GM10248 (cell line): ENCODE data around the gene METTL25.

Source experiments
- CTCF ChIA-PET: fragments of 300-600 bp; sonication (Branson Sonifier 250); formaldehyde crosslinking; extraction: SDS; loops from one replicate; lab custom pipeline; 2021; ENCODE audit warnings: antibody characterized with exemption; lab: Yijun Ruan, JAX
- POLR2A ChIA-PET: fragments of 350-650 bp; sonication (Branson Sonifier 250); formaldehyde crosslinking; extraction: SDS; loops from one replicate; lab custom pipeline; 2020; ENCODE audit warnings: antibody characterized with exemption; lab: Yijun Ruan, JAX
- DNase-seq: peaks from one replicate; pipeline ENCODE4 v3.0.0; 2012; ENCODE audit errors: extremely low spot score
- TF ChIP-seq, protein P1 (sequence below): IDR thresholded peaks from 2 replicates; pipeline ENCODE4 v1.5.1; 2012; ENCODE audit warnings: mild to moderate bottlenecking, low read depth; ENCODE audit errors: extremely low read depth, missing control alignments, control extremely low read depth

The METTL25 gene

DNA sequence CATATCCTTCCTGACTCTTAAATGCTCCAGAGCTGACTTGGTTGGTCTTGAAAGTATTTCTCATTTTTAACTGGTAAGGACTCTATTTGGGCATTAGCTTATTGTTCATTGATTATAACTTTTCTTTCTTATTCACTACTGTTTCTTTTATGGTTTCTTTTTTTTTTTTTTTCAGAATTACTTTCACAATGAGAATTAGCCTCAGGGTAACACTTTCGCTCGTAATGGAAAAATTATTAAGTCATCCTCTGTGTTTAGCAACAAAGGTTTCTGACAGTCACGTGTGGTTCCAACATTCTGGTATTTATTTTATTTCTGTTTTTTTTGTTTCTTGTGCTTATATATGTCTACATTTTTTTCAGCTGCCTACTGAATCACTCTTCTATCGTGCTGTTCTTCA, 80.0 kb downstream of the METTL25 start:
- ChIA-PET POLR2A (interaction anchor here (0.8 to 1.4 kb wide), 2 partner anchors 80 to 248 kb away, joined by 5 read pairs; partner anchors contain the start of genes CCDC59, METTL25 and TMTC2), CTCF (interaction anchor here (1.1 to 2.8 kb wide), 4 partner anchors 10 to 248 kb away, joined by 3 to 16 read pairs (median 5); partner anchors contain the start of genes CCDC59 and METTL25)
- DNase-seq, result no peak
- TF ChIP-seq, protein P1, sequence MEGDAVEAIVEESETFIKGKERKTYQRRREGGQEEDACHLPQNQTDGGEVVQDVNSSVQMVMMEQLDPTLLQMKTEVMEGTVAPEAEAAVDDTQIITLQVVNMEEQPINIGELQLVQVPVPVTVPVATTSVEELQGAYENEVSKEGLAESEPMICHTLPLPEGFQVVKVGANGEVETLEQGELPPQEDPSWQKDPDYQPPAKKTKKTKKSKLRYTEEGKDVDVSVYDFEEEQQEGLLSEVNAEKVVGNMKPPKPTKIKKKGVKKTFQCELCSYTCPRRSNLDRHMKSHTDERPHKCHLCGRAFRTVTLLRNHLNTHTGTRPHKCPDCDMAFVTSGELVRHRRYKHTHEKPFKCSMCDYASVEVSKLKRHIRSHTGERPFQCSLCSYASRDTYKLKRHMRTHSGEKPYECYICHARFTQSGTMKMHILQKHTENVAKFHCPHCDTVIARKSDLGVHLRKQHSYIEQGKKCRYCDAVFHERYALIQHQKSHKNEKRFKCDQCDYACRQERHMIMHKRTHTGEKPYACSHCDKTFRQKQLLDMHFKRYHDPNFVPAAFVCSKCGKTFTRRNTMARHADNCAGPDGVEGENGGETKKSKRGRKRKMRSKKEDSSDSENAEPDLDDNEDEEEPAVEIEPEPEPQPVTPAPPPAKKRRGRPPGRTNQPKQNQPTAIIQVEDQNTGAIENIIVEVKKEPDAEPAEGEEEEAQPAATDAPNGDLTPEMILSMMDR, result no peak

DNA sequence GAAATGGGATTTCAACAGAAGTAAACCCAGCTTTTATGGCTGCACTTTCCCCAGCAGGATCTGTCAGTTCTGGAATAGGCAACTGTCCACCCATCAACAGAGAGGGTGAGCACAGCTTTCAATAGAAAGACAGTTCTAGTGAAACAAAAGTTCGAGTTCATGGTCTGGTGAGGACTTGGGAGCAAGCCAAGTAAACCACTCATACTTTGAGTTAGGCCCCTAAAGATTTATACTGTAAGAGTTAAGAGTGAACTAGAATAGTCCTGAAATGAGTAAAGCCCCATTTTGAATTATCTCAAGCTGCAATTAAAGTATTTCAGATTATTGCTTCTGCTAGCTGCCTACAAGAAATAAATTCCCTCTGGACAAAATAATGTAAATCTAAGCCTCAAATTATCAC, 82.6 kb downstream of the METTL25 start:
- no peak for DNase-seq
- ChIA-PET CTCF (interaction anchor here (1.3 to 2.1 kb wide), 2 partner anchors 8 to 9 kb away, joined by 3 to 5 read pairs; no protein-coding TSS in a partner anchor), POLR2A (no interaction called here)
- TF ChIP-seq, protein P1, result no peak

DNA sequence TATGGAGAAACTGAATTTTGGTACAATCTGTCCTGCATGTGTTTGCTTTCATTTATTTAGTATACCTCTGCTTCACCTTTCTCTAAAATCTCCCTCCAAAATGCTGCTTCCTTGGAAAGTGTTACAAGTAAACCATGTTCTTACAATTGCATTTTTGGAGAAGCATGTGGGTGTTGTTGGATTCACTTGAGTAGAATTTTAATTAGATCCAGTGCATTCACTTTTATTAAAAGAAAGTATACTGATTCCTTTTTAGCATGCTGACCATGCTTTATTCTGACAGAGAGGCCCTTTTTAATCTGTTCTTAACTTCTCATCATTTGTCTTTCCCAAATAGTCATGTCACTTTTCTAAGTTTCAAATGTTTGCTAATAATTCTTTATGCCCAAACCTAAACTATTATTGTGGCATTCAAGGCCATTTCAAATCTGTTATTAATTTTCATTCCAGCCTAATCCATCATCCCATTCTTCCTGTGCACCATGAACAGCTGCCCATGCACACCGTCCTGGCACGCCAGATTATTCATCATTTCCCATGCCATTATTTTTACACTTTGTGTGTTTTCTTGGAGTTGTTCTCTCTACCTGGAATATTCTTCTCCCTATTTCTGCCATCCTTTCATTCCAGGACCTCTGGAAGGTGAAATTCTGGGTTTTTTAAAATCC, 90.7 kb downstream of the METTL25 start:
- DNase-seq, result no peak
- POLR2A ChIA-PET, result no interaction called here
- CTCF ChIA-PET, result interaction anchor here (1.5 to 1.8 kb wide), 2 partner anchors 9 to 20 kb away, joined by 5 read pairs; no protein-coding TSS in a partner anchor
- TF ChIP-seq, protein P1, result no peak

DNA sequence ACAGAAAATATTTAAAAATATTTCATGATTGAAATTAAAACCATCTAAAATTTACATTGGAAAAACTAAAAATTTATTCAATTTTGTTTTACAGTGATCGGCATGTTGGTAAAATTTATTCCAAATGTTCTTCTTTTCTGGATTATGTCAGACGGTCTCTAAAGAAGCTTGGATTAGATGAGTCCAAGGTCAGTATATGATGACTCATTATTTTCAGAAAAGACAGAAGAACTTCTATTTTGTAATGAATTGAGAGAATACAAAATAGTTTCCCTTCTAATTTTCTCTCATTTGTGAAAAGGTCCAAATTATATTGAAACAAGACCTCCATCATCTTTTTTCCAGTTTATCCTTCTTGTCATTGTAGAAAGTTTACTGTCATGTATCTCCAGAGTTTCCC, 98.3 kb downstream of the METTL25 start:
- POLR2A ChIA-PET, result no interaction called here
- TF ChIP-seq, protein P1, result no peak
- no peak for DNase-seq
- CTCF ChIA-PET, result no interaction called here

DNA sequence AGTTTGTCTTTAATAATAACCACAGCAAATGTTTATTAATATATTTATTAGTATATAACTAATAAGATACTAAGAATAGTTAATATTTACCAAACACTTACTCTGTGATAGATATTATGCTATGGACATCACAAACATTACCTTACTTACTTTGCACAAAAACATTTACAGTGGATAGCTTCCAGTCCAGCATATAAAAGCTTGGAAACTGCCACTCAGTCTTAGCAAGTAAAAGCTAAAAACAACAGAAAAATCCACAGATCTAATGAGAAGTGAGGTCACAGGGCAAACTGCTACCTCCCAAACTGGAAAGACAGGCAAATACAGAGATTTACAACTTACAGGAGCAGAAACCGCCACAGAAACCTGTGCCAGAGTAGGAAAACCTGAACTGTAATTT, 99.8 kb downstream of the METTL25 start:
- ChIA-PET POLR2A (no interaction called here), CTCF (interaction anchor here (1.1 to 1.7 kb wide), 3 partner anchors 12 to 100 kb away, joined by 3 to 5 read pairs (median 4); partner anchors contain the start of genes CCDC59 and METTL25)
- TF ChIP-seq, protein P1, result no peak
- no peak for DNase-seq

DNA sequence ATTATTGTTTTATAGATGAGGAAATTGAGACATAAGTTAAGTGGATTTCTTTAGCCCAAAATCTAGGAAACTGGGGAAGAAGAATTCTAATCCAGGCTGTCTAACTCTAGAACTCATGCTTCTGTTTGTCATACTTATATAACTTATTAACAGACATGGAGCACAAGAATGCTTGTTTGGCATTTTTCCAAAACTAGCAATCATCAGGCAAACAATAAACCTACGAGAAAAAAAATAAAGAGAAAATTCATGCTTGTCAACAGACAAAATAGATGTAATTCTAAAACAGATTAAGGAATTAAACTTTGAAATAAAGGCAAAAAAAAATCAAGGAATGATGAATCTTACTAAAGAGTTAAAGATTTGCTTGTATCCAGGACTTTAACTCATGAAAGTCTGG, 103.1 kb downstream of the METTL25 start:
- DNase-seq, result no peak
- POLR2A ChIA-PET, result no interaction called here
- TF ChIP-seq, protein P1, result no peak
- CTCF ChIA-PET, result no interaction called here
